ENCODE results near the gene LYZL4. TPM values are rescaled to one million over a fixed set of nuclear protein-coding genes. Genes with fewer than 3 reads are reported as not detected.

The LYZL4 gene
- total and polyA plus RNA-seq, 3 experiments from 2014 or later: not detected

DNA sequence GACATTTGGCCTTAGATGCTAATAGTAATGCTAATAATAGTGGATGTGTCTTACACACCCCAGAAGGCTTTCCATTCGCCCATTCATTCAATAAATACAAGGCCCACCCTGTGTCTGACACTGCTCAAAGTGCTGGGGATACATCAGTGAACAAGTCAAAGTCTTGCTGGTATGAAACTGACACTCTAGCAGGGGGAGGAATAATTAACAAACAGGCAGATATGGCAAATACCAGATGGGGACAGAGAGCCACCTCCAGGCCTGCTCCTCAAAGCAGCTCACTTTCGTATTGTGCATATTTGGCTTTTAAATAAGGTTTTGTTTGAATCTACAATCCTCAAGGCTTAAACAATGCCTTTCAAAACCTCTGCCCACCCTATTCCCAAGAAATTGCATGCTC lies 28.3 kb upstream of the LYZL4 start:
- Histone ChIP-seq H3K9me3 (ENCODE audit: low read length) (no peaks in the 10 kb centered on the region), H3K27me3 (ENCODE audit: insufficient read depth, low read length, poor library complexity, severe bottlenecking) (no peaks in the 10 kb centered on the region), H3K36me3 (ENCODE audit: insufficient read depth, low read length) (no peaks in the 10 kb centered on the region), H3K27ac (ENCODE audit: low read depth, low read length) (no peak overlapping the region), H3K4me3 (ENCODE audit: low read length) (no peak overlapping the region), H3K4me1 (ENCODE audit: insufficient read depth, low read length) (no peaks in the 10 kb centered on the region)
- Mint-ChIP-seq H3K4me3 (no peak overlapping the region), H3K4me1 (no peaks in the 10 kb centered on the region), H3K36me3 (no peaks in the 10 kb centered on the region), H3K27me3 (peaks cover 0 to 7% of the 10 kb centered on the region in 2 donors), H3K27ac (no peak overlapping the region), H3K9me3 (no peaks in the 10 kb centered on the region)
- ChIA-PET POLR2A (no interaction called here), CTCF (no interaction called here)
- no peak for DNase-seq

DNA sequence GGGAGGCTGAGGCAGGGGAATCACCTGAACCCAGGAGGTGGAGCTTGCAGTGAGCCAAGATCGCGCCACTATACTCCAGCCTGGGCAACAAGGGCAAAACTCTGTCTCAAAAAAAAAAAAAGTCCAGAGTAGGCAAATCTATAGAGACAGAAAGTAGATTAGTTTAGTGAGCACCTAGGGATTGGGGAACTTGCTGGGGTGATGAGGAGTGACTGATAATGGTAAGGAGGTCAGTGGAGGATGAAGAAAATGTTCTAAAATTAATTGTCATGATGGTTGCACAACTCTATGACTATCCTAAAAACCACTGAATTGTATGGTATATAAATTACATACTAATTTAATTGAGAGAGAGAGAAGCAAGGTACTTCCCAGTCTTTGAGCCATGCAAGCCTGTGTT lies 27.8 kb upstream of the LYZL4 start:
- no peaks in the 10 kb centered on the region for H3K36me3 Mint-ChIP-seq
- no peak overlapping the region for H3K27ac Mint-ChIP-seq
- H3K4me1 Mint-ChIP-seq: no peaks in the 10 kb centered on the region
- H3K27me3 Mint-ChIP-seq: peaks cover 2 to 5% of the 10 kb centered on the region in 2 donors
- no peak overlapping the region for H3K4me3 ChIP-seq (ENCODE audit: low read length)
- no peaks in the 10 kb centered on the region for H3K9me3 ChIP-seq (ENCODE audit: low read length)
- no peaks in the 10 kb centered on the region for H3K4me1 ChIP-seq (ENCODE audit: insufficient read depth, low read length)
- no peaks in the 10 kb centered on the region for H3K27me3 ChIP-seq (ENCODE audit: insufficient read depth, low read length, poor library complexity, severe bottlenecking)
- H3K9me3 Mint-ChIP-seq: no peaks in the 10 kb centered on the region
- no peak overlapping the region for H3K27ac ChIP-seq (ENCODE audit: low read depth, low read length)
- no peak for DNase-seq
- H3K36me3 ChIP-seq (ENCODE audit: insufficient read depth, low read length): no peaks in the 10 kb centered on the region
- CTCF ChIA-PET: interaction anchor here (1.3 kb wide), 1 partner anchor 10 kb away, joined by 3 read pairs; no protein-coding TSS in a partner anchor
- H3K4me3 Mint-ChIP-seq: no peak overlapping the region
- POLR2A ChIA-PET: no interaction called here

DNA sequence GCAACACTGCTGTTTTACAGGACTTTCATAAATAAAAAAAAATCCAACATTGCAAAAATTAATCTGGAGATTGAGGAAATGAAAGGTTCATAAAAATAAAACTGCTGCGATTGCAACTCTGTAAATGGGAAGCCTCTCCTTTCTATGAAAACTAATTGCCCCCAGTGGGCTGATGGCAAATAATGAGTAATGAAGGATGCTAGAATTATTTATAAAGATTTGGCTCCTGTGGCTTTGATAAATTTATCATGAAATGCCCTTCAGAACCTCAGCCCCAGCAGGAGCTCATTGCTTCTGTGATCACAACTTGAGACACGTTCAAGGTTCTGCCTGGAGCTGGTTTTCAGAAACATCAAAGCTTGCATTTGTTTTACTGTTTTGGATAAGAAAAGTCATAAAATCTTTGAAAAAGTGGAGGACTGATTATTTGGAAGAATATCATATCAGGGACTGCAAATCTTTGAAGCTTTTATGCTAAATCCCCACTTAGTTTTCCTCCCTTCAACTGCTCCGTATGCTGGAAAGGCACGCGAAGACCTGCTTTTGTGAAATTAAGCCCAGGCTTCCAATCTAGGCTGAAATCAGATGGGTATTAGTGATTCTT lies 24.5 kb upstream of the LYZL4 start:
- POLR2A ChIA-PET: no interaction called here
- peaks cover 0 to 13% (median 9%) of the 10 kb centered on the region in 5 donors for H3K9me3 Mint-ChIP-seq
- no peak for DNase-seq
- H3K27ac ChIP-seq (ENCODE audit: low read depth, low read length): no peak overlapping the region
- H3K4me1 Mint-ChIP-seq: no peaks in the 10 kb centered on the region
- H3K9me3 ChIP-seq (ENCODE audit: low read length): no peaks in the 10 kb centered on the region
- CTCF ChIA-PET: interaction anchor here (1.2 to 1.8 kb wide), 2 partner anchors 8 to 56 kb away, joined by 3 to 5 read pairs; no protein-coding TSS in a partner anchor
- H3K27me3 ChIP-seq (ENCODE audit: insufficient read depth, low read length, poor library complexity, severe bottlenecking): no peaks in the 10 kb centered on the region
- peaks cover 17 to 28% of the 10 kb centered on the region in 2 donors for H3K27me3 Mint-ChIP-seq
- no peaks in the 10 kb centered on the region for H3K4me1 ChIP-seq (ENCODE audit: insufficient read depth, low read length)
- no peak overlapping the region for H3K27ac Mint-ChIP-seq
- H3K36me3 Mint-ChIP-seq: no peaks in the 10 kb centered on the region
- no peak overlapping the region for H3K4me3 Mint-ChIP-seq
- no peak overlapping the region for H3K4me3 ChIP-seq (ENCODE audit: low read length)
- no peaks in the 10 kb centered on the region for H3K36me3 ChIP-seq (ENCODE audit: insufficient read depth, low read length)

DNA sequence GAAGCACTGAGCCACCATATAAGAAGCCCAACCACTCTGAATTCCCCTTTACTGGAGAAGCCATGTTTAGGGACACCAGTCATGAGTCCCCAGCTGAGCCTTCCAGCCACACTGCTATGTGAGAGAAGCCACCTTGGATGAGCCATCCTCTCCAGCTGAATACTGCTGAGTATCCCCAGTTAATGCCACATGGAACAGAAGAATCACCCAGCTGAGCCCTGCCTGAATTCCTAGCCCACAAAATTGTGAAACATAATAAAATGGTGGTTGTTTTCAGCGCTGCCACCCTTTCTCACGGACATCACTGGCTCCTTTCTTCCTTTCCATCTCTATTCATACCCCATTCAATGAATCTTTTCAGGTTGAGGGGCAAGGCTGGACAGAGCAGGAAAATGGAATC lies 22.1 kb upstream of the LYZL4 start:
- ChIA-PET POLR2A (interaction anchor here (0.6 kb wide), 1 partner anchor 247 kb away, joined by 4 read pairs; no protein-coding TSS in a partner anchor), CTCF (no interaction called here)
- H3K36me3 ChIP-seq (ENCODE audit: insufficient read depth, low read length): no peaks in the 10 kb centered on the region
- no peak overlapping the region for H3K4me3 ChIP-seq (ENCODE audit: low read length)
- H3K4me1 ChIP-seq (ENCODE audit: insufficient read depth, low read length): no peaks in the 10 kb centered on the region
- Mint-ChIP-seq H3K27me3 (peaks cover 35 to 45% of the 10 kb centered on the region in 2 donors), H3K4me3 (no peak overlapping the region), H3K27ac (no peak overlapping the region), H3K9me3 (peaks cover 0 to 13% (median 9%) of the 10 kb centered on the region in 5 donors), H3K4me1 (no peaks in the 10 kb centered on the region), H3K36me3 (no peaks in the 10 kb centered on the region)
- no peak overlapping the region for H3K27ac ChIP-seq (ENCODE audit: low read depth, low read length)
- H3K27me3 ChIP-seq (ENCODE audit: insufficient read depth, low read length, poor library complexity, severe bottlenecking): no peaks in the 10 kb centered on the region
- no peaks in the 10 kb centered on the region for H3K9me3 ChIP-seq (ENCODE audit: low read length)
- DNase-seq: no peak

DNA sequence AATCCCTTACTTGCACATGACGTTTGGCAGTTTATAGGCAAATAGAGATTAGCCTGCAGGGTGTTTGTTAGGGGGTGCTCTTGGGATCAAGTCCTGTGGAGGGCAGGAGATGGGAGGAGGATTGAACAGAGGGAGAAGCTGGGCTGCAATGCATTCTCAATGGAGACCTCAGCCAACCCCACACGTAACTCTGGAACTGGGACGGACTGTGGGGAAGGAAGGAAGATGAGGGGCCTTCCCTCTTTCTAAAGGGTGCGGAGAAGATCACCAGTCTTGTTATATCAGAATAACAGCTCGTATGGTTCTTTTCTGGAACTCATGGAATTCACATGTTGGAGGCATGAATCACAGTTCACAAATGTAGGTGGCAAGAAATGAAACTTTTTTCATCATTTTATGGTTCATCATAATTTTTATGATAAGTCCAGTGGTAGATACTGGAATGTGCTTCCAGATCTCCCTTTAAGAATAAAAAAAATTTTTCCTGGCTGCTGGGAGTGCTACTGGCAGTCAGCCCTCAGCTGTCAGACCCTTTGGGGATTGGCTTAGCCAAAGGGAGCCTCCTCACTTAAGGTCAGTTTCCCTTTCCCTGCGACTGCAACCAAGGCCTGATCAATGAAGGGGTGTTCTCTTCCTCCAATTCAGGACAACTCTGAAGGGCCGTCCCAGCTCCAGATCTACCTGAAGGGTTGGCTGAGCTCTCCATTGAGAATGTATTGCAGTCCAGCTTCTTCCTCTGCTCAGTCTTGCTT lies 20.5 kb upstream of the LYZL4 start:
- no peak for DNase-seq
- Histone ChIP-seq H3K36me3 (ENCODE audit: insufficient read depth, low read length) (no peaks in the 10 kb centered on the region), H3K9me3 (ENCODE audit: low read length) (no peaks in the 10 kb centered on the region), H3K27ac (ENCODE audit: low read depth, low read length) (no peak overlapping the region), H3K27me3 (ENCODE audit: insufficient read depth, low read length, poor library complexity, severe bottlenecking) (no peaks in the 10 kb centered on the region), H3K4me1 (ENCODE audit: insufficient read depth, low read length) (no peaks in the 10 kb centered on the region), H3K4me3 (ENCODE audit: low read length) (no peak overlapping the region)
- Mint-ChIP-seq H3K4me3 (no peak overlapping the region), H3K9me3 (peaks cover 0 to 13% (median 9%) of the 10 kb centered on the region in 5 donors), H3K27me3 (peaks cover 35 to 45% of the 10 kb centered on the region in 2 donors), H3K4me1 (no peaks in the 10 kb centered on the region), H3K36me3 (no peaks in the 10 kb centered on the region), H3K27ac (no peak overlapping the region)
- POLR2A ChIA-PET: no interaction called here
- CTCF ChIA-PET: interaction anchor here (1.1 kb wide), 1 partner anchor 12 kb away, joined by 4 read pairs; no protein-coding TSS in a partner anchor

DNA sequence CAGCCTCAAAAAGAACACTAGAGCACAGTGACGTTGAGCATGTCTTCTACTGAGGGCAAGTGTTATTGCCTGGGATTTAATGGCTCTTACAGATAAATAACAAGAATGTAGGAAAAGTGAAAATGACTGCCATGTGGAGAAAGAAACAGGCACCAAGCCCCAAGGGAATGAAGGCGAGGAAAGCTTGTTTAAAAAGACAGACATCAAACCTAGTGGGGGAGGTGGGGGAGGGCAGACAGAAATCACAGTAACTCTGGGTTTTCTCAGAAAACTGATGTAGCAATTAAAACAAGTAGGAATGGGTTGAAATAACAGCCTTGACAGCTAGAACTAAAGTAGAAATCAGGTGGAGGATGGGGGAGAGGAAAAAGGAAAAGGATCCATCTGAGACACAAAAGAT lies 18.4 kb upstream of the LYZL4 start:
- no peak for DNase-seq
- Histone ChIP-seq H3K9me3 (ENCODE audit: low read length) (no peaks in the 10 kb centered on the region), H3K36me3 (ENCODE audit: insufficient read depth, low read length) (no peaks in the 10 kb centered on the region), H3K4me1 (ENCODE audit: insufficient read depth, low read length) (no peaks in the 10 kb centered on the region), H3K27ac (ENCODE audit: low read depth, low read length) (no peak overlapping the region), H3K27me3 (ENCODE audit: insufficient read depth, low read length, poor library complexity, severe bottlenecking) (no peaks in the 10 kb centered on the region), H3K4me3 (ENCODE audit: low read length) (no peak overlapping the region)
- ChIA-PET CTCF (no interaction called here), POLR2A (no interaction called here)
- no peak overlapping the region for H3K4me3 Mint-ChIP-seq
- peaks cover 35 to 45% of the 10 kb centered on the region in 2 donors for H3K27me3 Mint-ChIP-seq
- H3K36me3 Mint-ChIP-seq: no peaks in the 10 kb centered on the region
- no peak overlapping the region for H3K27ac Mint-ChIP-seq
- no peaks in the 10 kb centered on the region for H3K4me1 Mint-ChIP-seq
- peaks cover 0 to 13% (median 9%) of the 10 kb centered on the region in 5 donors for H3K9me3 Mint-ChIP-seq

DNA sequence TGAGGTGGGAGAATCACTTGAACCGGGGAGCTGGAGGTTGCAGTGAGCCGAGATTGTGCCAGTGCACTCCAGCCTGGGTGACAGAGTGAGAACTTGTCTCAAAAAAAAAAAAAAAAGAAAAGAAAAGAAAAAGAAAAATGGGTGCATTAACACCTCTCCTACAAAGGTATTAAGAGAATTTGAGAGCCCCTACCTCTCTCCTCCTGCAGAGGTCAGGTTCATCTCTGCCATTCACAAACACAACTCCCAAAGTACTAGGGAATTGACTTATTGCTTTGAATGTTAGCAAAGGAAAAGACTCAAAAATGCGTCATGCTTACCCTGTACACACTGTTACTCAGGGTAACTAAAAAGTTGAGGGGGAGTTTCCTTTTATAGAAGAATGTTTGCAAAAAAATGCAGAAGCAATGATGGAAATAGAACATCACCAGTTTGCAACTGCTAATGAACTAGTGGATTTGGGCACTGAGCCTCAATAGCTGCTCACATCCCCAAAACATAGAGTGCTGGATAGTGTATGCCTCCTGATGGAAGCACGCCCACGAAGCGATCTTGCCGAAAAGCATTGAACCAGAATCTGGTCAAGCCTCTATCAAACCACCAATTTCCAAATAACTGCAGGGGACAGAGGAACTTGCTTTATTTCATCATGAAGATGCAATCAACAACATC lies 15.5 kb upstream of the LYZL4 start:
- Histone ChIP-seq H3K4me3 (ENCODE audit: low read length) (no peak overlapping the region), H3K27ac (ENCODE audit: low read depth, low read length) (no peak overlapping the region), H3K36me3 (ENCODE audit: insufficient read depth, low read length) (no peaks in the 10 kb centered on the region), H3K27me3 (ENCODE audit: insufficient read depth, low read length, poor library complexity, severe bottlenecking) (no peaks in the 10 kb centered on the region), H3K9me3 (ENCODE audit: low read length) (no peaks in the 10 kb centered on the region), H3K4me1 (ENCODE audit: insufficient read depth, low read length) (no peaks in the 10 kb centered on the region)
- H3K27me3 Mint-ChIP-seq: peaks cover 21 to 31% of the 10 kb centered on the region in 2 donors
- POLR2A ChIA-PET: no interaction called here
- H3K4me1 Mint-ChIP-seq: no peaks in the 10 kb centered on the region
- peak overlapping the region in 1 of 8 donors; percentile 39 for H3K27ac Mint-ChIP-seq
- CTCF ChIA-PET: no interaction called here
- no peaks in the 10 kb centered on the region for H3K9me3 Mint-ChIP-seq
- no peak for DNase-seq
- no peak overlapping the region for H3K4me3 Mint-ChIP-seq
- H3K36me3 Mint-ChIP-seq: no peaks in the 10 kb centered on the region

DNA sequence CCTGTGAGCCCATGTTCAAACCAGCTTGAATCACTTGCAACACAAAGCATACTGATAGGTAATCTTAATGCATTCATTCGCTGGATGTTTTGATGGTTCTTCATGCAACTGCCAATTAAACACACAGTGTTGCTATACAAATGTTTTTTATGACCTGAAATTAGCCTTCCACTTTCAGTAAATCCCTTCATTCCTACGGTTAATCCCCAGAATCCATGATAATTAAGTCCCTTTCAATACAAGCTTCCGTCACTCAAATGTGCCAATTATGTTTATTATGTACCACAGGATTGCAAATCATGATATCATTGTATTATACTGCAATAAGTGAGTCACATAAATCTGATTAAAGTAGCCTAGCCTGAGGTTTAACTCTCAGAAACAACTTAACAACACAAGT lies 14.5 kb upstream of the LYZL4 start:
- H3K9me3 Mint-ChIP-seq: no peaks in the 10 kb centered on the region
- CTCF ChIA-PET: no interaction called here
- H3K4me1 Mint-ChIP-seq: no peaks in the 10 kb centered on the region

More for the DNA sequence above, 14.5 kb upstream of the LYZL4 start:
- no peak overlapping the region for H3K4me3 ChIP-seq (ENCODE audit: low read length)
- H3K4me1 ChIP-seq (ENCODE audit: insufficient read depth, low read length): no peaks in the 10 kb centered on the region
- H3K27me3 ChIP-seq (ENCODE audit: insufficient read depth, low read length, poor library complexity, severe bottlenecking): no peaks in the 10 kb centered on the region
- H3K9me3 ChIP-seq (ENCODE audit: low read length): no peaks in the 10 kb centered on the region
- POLR2A ChIA-PET: no interaction called here
- H3K27me3 Mint-ChIP-seq: peaks cover 21 to 22% of the 10 kb centered on the region in 2 donors
- H3K27ac ChIP-seq (ENCODE audit: low read depth, low read length): no peak overlapping the region
- H3K36me3 ChIP-seq (ENCODE audit: insufficient read depth, low read length): no peaks in the 10 kb centered on the region
- H3K36me3 Mint-ChIP-seq: no peaks in the 10 kb centered on the region
- no peak overlapping the region for H3K27ac Mint-ChIP-seq
- no peak overlapping the region for H3K4me3 Mint-ChIP-seq
- DNase-seq: no peak
